AG09309 (cell line): ENCODE measurements around the gene PLOD2.
A peak's percentile ranks its signal among the peaks of the same experiment; 100 is the strongest.

Source experiments
- DNase-seq: peaks from one replicate; pipeline ENCODE4 v3.0.0-alpha.2; 2010; ENCODE audit warnings: low read depth
- H3K4me3 ChIP-seq: 2 replicates; pipeline ENCODE4 v1.5.1; 2011; ENCODE audit warnings: mild to moderate bottlenecking, low read depth, low read length, moderate library complexity; ENCODE audit not compliant: control insufficient read depth
- CTCF ChIP-seq: IDR thresholded peaks from 2 replicates; pipeline ENCODE4 v1.5.1; 2011; ENCODE audit warnings: mild to moderate bottlenecking, low read depth, low read length, inconsistent platforms; ENCODE audit not compliant: insufficient read depth, control insufficient read depth; ENCODE audit errors: missing control alignments

Gene PLOD2

GRCh38 chr3:146154316-146154715, 6.7 kb downstream of the PLOD2 start:
- no peak for TF ChIP-seq CTCF
- no peak overlapping the region for H3K4me3 ChIP-seq
- no peak for DNase-seq

- no peak overlapping the region for H3K4me3 ChIP-seq
- DNase-seq, result no peak
- TF ChIP-seq CTCF, result no peak
Observed at GRCh38 chr3:146153429-146153828, 7.6 kb downstream of the PLOD2 start.

- no peak overlapping the region for H3K4me3 ChIP-seq
- no peak for DNase-seq
- no peak for TF ChIP-seq CTCF
Observed at GRCh38 chr3:146152834-146153233, 8.2 kb downstream of the PLOD2 start.

- no peak for DNase-seq
- TF ChIP-seq CTCF, result peak; percentile 27
- H3K4me3 ChIP-seq, result no peak overlapping the region
Observed at GRCh38 chr3:146148468-146148931, 12.5 kb downstream of the PLOD2 start.

GRCh38 chr3:146145642-146146041, 15.3 kb downstream of the PLOD2 start:
- no peak for TF ChIP-seq CTCF
- no peak overlapping the region for H3K4me3 ChIP-seq
- no peak for DNase-seq

- TF ChIP-seq CTCF, result no peak
- no peak overlapping the region for H3K4me3 ChIP-seq
- no peak for DNase-seq
Observed at GRCh38 chr3:146142757-146143156, 18.2 kb downstream of the PLOD2 start.

- no peak for TF ChIP-seq CTCF
- H3K4me3 ChIP-seq, result no peak overlapping the region
- no peak for DNase-seq
Observed at GRCh38 chr3:146139586-146140110, 21.3 kb downstream of the PLOD2 start.
